ENCODE data around the gene F12. TPM values are rescaled to one million over a fixed set of nuclear protein-coding genes. Genes with fewer than 3 reads are reported as not detected.
A peak's percentile ranks its signal among the peaks of the same experiment; 100 is the strongest.

Gene F12
- polyA plus RNA-seq, 3 donors = 1.4 to 5.5 (median 1.5) TPM

DNA sequence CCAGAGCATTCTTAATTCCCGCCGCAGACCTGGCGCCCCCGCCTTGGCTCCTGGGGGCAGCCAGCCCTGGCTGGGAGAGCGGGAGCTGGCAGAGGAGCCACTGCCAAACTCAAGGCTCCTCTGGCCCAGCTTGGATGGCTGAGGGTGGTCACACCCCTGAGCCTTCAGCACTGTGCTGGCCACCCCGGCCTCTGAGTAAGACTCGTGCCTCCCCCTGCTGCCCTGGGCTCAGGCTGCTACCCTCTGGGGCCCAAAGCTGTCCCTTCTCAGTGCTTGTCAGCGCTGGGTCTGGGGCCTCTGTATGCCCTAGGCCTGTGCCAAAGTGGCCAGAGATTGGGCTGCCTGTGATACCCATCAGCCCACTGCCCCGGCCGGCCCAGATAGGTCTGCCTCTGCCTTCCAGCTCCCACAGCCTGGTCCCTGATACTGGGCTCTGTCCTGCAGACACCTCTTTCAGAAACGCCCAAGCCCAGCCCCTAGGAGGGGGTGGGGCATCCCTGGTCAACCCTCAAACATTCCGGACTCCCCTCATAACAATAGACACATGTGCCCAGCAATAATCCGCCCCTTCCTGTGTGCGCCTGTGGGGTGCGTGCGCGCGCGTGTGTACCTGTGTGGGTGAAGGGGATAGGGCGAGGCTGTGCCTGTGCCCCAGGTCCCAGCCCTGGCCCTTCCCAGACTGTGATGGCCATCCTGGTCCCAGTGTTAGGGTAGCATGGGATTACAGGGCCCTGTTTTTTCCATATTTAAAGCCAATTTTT, 32.9 kb upstream of the F12 start:
- Mint-ChIP-seq H3K27ac (peak overlapping the region in 1 of 7 donors; percentile 43), H3K27me3 (ENCODE audit: low read depth in 3 of 3) (peaks cover 7 to 10% (median 8%) of the 10 kb centered on the region in 3 donors), H3K9me3 (peaks cover 0 to 3% (median 0%) of the 10 kb centered on the region in 7 donors), H3K36me3 (peaks cover 54 to 61% of the 10 kb centered on the region in 2 donors), H3K4me1 (peaks cover 32% of the 10 kb centered on the region), H3K4me3 (no peak overlapping the region)
- Histone ChIP-seq H3K9me3 (replicated peaks in 1 of 2; ENCODE audit: control insufficient read depth in 1 of 2, insufficient read depth in 1 of 2, low read length in 2 of 2) (no peaks in the 10 kb centered on the region), H3K4me3 (replicated peaks in 1 of 3; ENCODE audit: low read depth in 2 of 3, low read length in 3 of 3) (no peak overlapping the region), H3K79me2 (ENCODE audit: insufficient read depth, low read length) (no peaks in the 10 kb centered on the region), H3K27ac (ENCODE audit: low read depth in 1 of 2, low read length in 2 of 2) (no peak overlapping the region), H4K20me1 (ENCODE audit: insufficient read depth, low read length) (peaks cover 92% of the 10 kb centered on the region), H3K36me3 (replicated peaks in 1 of 2; ENCODE audit: control insufficient read depth in 1 of 2, insufficient read depth in 2 of 2, low read length in 2 of 2) (peaks cover 57 to 66% of the 10 kb centered on the region in 2 donors), H3K9ac (ENCODE audit: insufficient read depth, low read length, poor library complexity, severe bottlenecking) (no peak overlapping the region), H2AFZ (ENCODE audit: insufficient read depth, low read depth, low read length, poor library complexity, severe bottlenecking) (no peak overlapping the region), H3K4me1 (ENCODE audit: control insufficient read depth in 1 of 2, insufficient read depth in 2 of 2, low read length in 2 of 2) (peaks cover 23 to 41% of the 10 kb centered on the region in 2 donors), H3K27me3 (ENCODE audit: control insufficient read depth in 2 of 2, insufficient read depth in 2 of 2, low read length in 2 of 2) (no peaks in the 10 kb centered on the region), H3K4me2 (replicated peaks; ENCODE audit: extremely low read depth, low read length, poor library complexity, severe bottlenecking) (no peak overlapping the region)
- TF ChIP-seq CTCF (IDR thresholded peaks at IDR 0.05) = no peak
- intact Hi-C loops (cut with micrococcal nuclease) = no loop called here
- WGBS (ENCODE audit: insufficient coverage) = 94% methylated on average over 11 of the region's 20 CpGs
- DNase-seq = no peak

DNA sequence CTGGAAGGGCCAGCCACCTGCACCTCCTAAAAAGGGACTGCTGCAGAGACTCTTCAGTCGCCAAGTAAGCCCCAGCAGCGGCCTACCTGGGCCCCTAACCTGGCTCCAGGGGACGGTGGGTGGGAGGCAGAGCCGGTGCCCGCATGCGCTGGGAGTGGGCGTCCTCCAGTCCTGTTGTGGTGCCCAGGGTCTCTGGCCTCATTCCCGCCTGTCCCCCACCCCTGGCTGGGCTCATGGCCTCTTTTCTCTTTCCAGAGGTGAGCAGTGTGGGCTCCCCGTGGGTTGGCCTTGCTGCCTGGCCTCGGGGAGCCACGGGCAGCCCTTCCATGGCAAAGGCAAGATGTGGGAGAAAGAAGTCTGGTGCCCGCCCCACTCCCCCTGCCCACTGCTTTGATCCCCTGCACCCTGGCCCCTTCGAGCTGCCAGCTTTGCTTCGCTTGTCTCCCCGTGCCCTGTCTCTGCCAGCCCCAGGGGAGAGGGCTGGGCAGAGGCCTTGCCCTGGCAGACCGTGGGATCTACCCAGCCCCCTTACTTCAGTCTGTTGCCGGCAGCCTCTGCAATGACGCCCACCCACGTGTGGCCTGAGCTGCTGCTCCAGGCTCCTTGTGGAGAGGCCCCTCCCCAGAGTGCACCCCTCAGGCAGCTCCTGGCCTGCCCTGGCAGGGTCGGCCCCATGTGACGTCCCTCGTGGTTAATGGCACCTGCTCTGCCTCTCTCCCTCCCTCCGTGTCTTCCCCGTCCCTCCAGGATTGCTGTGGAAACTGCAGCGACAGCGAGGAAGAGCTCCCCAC, 31.8 kb upstream of the F12 start:
- H3K27me3 Mint-ChIP-seq (ENCODE audit: low read depth in 3 of 3) = peaks cover 7 to 9% (median 9%) of the 10 kb centered on the region in 3 donors
- Histone ChIP-seq H3K4me2 (replicated peaks; ENCODE audit: extremely low read depth, low read length, poor library complexity, severe bottlenecking) (no peak overlapping the region), H3K4me3 (replicated peaks in 1 of 3; ENCODE audit: low read depth in 2 of 3, low read length in 3 of 3) (no peak overlapping the region), H3K27ac (ENCODE audit: low read depth in 1 of 2, low read length in 2 of 2) (no peak overlapping the region), H3K36me3 (replicated peaks in 1 of 2; ENCODE audit: control insufficient read depth in 1 of 2, insufficient read depth in 2 of 2, low read length in 2 of 2) (peaks cover 66 to 76% of the 10 kb centered on the region in 2 donors), H3K4me1 (ENCODE audit: control insufficient read depth in 1 of 2, insufficient read depth in 2 of 2, low read length in 2 of 2) (peaks cover 19 to 30% of the 10 kb centered on the region in 2 donors), H2AFZ (ENCODE audit: insufficient read depth, low read depth, low read length, poor library complexity, severe bottlenecking) (no peak overlapping the region), H3K9me3 (replicated peaks in 1 of 2; ENCODE audit: control insufficient read depth in 1 of 2, insufficient read depth in 1 of 2, low read length in 2 of 2) (no peaks in the 10 kb centered on the region), H3K79me2 (ENCODE audit: insufficient read depth, low read length) (peaks cover 4% of the 10 kb centered on the region), H4K20me1 (ENCODE audit: insufficient read depth, low read length) (peaks cover 100% of the 10 kb centered on the region), H3K27me3 (ENCODE audit: control insufficient read depth in 2 of 2, insufficient read depth in 2 of 2, low read length in 2 of 2) (no peaks in the 10 kb centered on the region), H3K9ac (ENCODE audit: insufficient read depth, low read length, poor library complexity, severe bottlenecking) (no peak overlapping the region)
- no peak for TF ChIP-seq CTCF (IDR thresholded peaks at IDR 0.05)
- peaks cover 64 to 71% of the 10 kb centered on the region in 2 donors for H3K36me3 Mint-ChIP-seq
- DNase-seq = no peak
- H3K4me3 Mint-ChIP-seq = no peak overlapping the region
- WGBS (ENCODE audit: insufficient coverage) = 87% methylated on average over 18 of the region's 26 CpGs
- H3K4me1 Mint-ChIP-seq = peaks cover 32% of the 10 kb centered on the region
- peaks cover 0 to 3% (median 0%) of the 10 kb centered on the region in 7 donors for H3K9me3 Mint-ChIP-seq
- intact Hi-C loops (cut with micrococcal nuclease) = no loop called here
- H3K27ac Mint-ChIP-seq = peak overlapping the region in 1 of 7 donors; percentile 12
